Stimulated activated CD8-positive, alpha-beta memory T cell treated with anti-CD3 and anti-CD28 coated beads, Interleukin-15, amount 100 ng/mL, for 24 hours (primary cell): ENCODE data around the gene ABCC8.
A peak's percentile ranks its signal among the peaks of the same experiment; 100 is the strongest.

ENCODE experiments used
- DNase-seq: peaks from one replicate; pipeline ENCODE4 v3.0.0-alpha.2; 2020; ENCODE audit warnings: low read depth

Gene ABCC8

DNA sequence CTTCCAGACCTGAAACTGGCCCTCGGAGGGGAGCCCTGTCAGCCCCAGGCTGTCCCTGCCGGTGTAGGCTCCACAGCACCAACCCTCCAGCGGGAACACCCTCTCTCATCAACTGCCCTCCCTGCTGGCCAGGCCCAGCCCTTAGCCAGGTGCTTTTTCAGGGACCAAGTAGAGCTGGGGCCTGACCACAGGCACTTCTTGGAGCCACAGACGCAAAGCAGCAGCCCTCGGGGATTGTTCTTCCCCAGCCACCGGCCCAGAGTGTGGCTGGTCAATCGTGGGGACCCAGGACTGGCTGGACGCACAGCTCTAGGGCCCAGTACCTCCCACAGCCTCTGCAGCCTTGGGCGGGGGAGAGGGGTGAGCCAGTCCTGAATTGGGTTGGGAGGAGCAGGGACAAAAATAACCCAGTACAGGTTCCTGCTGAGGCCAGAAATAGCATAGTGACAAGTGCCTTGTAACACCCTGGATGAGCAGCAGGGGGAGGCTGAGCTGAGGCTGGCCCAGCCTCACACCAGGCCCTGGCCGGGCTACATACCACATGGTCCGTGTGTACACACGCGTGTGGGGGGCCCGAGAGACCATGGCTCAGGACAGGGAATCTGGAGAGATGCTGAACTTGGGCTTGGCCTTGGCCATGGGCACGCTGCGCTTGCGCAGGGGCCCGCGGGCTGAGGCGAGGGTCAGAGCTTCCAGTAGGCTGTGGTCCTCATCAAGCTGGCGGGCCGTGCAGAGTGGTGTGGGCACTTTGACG lies 90.1 kb downstream of the ABCC8 start:
- DNase-seq: no peak

DNA sequence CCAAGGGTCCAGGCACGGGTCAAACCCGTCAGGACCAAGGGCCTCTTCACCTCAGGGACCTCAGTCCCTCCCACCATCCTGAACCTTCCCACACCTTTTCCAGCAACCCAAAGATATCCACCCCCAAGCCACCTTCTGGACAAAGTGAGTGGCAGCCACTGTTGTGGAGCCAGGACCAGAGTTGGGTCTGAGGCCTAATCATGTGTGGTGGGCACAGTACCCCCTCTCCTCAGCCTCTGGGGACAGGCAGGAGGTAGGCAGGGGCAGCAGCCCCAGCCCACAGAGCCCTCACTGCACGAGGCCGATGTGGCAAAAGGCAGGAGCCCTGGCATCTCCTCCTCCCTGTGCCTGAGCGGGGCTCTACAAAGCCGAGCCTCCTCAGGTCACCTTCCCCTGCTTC lies 90.7 kb downstream of the ABCC8 start:
- DNase-seq: no peak

DNA sequence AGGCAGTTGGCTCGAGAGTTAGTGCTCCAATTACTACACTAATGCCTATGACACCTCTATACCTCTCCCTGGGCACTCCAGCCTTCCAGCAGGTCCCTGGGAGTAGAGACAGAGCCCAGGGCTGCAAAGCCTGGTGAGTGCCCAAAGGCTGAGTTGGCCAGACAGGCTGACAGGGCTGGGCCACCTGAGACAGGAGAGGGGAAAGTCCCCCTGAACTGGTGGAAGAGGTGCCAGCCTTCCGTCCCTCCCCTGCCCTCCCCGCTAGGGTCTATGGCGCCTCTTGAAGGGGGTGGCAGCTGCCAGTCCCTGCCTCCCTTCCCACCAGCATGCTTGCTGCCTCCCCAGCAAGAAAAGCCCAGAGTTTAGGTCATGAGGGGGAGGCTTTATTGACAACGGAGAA lies 91.2 kb downstream of the ABCC8 start:
- DNase-seq: no peak

DNA sequence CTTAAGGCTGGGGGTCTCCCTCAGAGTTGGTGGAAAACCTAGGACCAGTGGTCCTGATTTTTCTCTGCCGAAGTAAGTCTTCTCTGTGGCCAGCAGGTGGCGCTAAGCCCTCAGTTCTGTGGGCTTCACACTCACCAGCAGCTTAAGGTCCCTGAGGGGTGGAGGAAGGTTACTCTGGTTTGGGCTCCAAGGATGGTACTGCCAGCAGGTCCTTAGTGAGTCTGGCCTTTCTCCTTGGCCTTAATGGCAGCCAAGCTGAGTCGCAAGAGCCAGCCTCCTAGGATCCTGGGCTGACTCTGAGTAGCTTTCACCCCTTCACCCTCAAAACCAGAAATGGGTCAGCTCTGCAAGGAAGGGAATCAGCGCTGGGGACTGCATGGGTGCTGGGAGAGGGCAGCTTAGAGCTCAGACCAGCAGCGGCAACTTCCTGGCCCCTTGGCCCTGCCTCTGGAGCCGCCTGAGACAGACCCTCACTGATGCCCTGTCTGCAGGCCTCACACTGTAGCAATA lies 92.6 kb downstream of the ABCC8 start:
- peak; percentile 60 for DNase-seq

DNA sequence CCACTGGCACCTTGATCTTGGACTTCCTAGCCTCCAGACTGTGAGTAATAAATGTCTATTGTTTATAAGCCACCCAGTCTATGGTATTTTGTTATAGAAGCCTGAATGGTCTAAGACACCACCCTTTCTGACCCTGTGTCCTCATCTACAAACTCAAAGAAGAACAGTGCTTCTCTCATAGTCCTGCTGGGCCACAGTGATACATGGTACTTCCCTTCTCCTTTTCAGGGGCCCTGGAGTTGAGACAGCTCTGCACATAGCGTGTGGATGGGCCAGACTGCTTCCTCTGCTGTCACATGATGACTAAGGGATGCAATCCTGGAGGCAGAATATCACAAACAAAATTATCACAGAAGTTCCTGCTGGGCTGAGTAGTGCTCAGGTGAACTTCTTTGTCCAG lies 93.2 kb downstream of the ABCC8 start:
- no peak for DNase-seq

DNA sequence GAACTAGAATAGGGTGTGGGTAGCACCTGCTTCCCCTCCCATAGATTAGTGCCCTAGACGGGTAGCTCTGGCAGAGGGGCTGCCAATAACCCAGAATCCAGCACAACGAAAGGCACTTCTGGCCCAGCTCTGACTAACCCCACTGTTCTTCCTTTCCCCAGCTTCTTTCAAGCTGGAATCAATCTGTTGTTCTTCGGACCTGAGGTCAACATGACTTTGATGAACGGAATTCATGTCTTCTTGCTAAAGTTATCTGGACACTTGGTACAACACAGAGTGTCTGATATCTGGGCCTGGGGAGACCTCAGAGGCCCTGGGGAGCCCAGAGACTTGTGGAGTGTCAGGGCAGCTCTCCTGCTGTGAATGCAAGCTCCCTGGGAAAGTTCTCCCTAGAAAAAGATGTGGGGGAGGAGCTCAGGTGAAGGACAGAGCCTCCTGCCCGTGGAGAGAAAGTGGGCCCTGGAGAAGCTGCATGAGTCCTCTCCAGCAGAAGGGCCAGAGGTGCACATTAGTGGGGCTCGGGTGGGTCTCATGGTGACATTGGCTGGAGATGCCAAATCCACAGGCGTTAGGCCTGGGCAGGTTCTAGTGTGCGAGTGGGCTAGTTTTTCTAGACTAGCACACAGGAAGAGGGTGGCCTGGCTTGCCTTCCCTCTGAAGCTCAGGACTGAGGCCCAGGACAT lies 94.5 kb downstream of the ABCC8 start:
- no peak for DNase-seq

DNA sequence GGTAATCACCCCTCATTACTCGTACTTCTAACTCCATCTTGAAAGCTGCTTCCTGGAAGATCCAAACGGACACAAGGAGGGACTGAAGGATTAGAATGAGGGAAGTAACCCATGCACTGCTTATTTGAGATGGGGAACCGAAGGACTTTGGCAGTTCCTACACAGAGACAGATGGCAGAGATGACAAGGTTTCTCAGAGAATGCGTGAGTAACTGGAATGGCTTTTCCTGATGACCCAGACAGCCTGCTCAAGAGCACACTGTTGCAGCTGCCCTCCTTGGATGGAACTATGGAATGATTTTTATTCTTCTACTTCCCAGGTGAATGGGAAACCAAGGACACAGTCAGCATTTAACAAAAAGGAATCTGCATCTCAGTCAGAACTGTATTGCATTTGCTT lies 95.5 kb downstream of the ABCC8 start:
- DNase-seq: no peak

DNA sequence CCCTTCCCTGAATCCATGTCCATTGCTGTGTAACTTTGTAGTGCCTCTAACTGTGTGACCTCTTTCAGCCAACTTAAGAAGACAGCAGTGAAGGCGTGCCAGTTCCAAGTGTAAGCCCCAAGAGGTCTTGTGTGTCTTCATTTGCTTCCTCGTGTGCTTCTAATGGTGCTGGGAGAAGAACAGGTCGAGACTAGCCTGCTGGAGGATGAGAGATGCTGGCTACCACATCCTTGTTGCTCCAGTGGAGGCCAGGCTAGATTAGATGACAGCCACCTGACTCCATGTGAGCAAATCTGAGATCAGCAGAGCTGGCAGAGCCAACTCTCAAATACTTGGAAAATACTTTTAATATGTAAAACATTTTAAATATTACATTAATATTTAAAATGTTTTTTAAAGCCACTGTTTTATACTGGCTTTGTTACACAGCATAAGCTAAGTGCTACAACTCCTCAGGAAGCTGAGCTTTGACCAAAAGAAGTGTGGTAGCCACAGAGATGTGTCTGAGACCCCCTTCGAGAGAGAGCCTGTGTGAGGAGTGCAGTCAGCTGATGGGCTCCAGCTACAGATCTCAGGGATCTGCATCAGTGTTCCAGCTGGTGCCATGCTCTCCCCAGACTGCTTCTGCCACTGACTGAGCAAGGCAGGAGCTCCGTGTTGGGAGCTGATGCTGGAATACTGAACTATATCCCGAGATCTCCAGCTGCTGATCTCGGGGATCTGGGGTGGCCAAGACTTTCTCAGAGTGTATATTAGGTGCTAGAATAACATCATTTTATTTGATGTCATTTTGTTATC lies 97.1 kb downstream of the ABCC8 start:
- DNase-seq: no peak

DNA sequence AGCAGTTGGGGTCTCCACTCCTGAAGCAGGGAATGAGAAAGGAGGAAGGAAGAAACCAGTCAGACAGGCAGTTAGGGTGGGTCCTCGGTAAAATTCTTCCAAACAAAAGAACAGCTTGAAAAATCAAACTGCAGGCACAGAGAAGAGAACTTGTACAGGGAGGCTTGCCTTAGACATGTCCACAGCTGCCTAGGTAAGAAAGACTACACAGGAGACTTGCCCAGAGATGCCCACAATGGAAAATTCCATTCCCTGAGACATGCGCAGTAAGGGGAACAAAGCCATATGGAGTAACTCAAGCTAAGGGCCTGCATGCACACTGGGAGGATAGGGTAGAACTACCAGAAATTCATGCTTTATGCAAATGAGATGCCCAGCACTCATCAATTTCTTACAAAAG lies 98.0 kb downstream of the ABCC8 start:
- DNase-seq: no peak

DNA sequence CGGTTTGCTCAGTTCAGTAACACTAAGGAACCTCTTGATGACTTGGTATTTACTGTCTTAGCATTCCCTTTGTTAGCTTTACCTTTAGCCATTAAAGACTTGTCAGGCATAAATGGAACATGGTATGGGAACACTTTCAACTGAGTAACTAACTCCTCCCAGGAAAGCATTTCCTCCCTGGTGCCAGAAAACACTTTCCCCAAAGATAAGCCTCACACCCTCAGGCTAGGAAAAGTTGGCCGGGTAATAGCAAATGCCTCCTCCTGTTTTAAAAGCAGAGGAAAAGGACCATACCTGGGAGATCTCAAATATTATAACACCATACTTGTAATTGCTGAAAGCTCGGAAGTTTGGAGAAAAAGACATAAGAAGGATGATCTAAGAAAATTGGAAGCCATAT lies 100.2 kb downstream of the ABCC8 start:
- DNase-seq: no peak

DNA sequence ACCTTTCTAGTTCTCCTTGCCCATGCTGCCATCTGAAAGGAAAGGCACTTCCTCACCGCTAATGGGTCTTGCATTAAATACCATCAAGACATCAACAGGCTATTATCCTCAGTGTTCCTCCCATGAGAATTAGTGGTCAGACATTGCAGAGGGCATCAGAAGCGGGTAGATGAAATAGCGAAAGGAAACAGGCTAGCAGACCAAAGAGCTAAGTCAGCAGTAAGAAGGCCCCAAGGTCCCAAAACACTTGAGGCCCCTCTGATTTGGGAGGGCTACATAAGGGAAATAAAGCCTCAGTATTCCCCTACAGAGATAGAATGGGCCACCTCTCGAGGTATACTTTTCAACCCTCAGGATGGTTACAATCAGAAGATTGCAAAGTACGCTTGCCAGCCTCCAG lies 101.1 kb downstream of the ABCC8 start:
- DNase-seq: no peak

DNA sequence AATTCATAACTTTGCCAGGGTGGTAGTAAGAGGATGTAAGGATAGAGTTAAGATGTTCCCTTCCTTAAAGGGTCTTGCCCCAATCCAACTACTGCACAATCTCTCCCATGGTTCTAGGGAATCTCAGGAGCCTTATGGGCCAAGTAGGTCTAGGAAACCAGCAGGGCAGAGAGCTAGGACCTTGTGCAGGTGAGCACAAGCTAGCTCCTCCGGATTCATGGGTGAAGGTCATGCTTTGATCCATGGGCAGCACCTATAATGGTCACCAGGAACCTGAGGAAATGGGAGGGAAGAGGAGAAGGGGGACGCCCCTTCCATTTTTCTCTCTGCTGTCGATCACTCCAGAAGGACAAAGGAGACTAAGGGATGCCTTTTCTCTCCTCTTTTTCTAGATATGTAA lies 105.0 kb downstream of the ABCC8 start:
- no peak for DNase-seq

DNA sequence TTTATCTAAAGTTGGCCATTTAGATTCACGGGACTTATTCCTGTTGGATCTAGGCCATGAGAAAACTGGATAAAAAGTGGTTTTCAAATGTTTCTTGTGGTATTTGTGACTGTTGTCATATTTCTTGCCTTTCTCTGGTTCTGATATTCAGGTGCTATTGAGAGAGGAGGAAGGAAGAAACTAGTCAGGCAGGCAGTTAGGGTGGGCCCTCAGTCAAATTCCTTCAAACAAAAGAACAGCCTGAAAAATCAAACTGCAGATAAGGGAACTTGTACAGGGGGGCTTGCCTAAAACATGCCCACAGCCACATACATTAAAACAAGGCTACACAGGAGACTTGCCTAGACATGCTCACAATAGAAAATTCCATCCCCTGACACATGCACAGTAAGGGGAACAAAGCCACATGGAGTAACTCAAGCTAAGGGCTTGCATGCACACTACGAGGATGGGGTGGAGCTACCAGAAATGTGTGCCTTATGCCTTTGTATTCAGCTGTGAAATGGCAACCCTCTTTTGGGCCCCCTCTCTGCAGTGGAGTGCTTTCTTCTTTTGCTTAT lies 106.9 kb downstream of the ABCC8 start:
- no peak for DNase-seq

DNA sequence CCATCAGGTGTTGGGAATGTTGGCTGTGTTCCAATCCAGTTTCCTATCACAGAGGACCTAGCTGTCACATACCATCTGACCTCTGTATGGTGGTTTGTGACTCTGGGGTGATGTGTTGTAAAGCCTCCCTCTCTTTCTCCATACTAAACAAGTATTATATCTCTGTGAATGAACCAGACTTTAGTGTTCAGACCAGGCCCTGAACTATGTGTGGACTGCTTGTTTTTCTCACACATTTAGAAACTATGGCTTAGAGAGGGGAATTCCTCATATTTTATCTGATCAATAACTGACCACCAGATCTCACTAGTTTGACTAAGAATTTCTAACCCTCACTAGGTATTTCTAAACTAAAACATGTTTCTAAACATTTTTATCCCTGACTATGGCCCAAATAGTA lies 107.6 kb downstream of the ABCC8 start:
- DNase-seq: no peak

DNA sequence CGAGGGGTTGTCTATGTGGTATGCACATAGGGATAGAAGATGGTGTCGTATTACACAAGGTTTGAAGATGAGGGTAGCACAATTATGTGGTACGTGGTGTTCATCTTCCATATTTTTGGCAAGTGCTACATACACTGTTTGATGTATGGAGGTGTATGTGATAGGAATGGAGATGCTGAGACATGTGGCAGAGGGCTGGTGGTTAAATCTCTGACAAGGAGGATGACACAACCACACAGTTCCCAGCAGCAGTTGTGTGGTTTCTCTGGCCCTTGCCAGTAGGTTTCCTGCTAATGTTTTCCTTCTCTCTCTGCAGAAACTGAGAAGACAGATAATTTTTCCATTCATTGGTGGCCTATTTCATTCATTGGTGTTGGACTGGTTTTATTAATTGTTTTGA lies 108.1 kb downstream of the ABCC8 start:
- no peak for DNase-seq

DNA sequence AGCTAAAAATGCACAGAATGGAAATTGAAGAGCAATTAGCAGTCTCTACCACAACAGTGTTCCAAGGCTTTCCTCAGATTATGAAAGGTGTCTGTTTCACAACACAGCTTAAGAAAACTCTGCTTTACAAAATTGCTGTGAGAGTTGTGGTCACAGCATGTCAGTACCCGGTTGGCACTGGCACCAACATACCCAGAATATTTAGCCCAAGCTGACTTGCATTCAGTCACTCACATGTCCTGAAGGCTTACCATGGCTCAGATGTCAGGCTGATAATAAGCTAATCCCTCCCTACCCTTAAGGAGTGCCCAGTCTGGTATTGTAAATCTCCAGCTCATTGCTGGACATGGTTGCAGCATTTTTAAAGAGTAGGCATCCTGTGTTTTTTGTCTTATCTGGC lies 110.2 kb downstream of the ABCC8 start:
- no peak for DNase-seq

DNA sequence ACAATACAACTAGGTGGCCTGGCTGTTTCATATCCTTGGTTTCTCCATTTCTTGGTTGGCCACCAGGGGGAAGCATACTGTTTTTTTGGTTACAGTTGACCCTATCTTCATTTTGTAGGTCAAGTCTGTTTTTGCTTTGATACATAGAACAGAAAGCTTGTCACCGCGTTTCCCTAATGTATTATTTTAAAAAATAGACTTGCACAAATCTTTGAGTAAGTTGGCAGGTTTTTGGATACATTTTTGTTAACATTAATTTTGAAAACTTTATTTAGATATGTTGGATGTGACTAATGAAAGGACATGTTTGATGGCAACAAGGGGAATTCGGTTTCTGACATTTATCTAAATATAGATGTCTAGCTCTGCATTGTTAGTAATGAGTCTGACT lies 122.0 kb downstream of the ABCC8 start:
- DNase-seq: no peak

DNA sequence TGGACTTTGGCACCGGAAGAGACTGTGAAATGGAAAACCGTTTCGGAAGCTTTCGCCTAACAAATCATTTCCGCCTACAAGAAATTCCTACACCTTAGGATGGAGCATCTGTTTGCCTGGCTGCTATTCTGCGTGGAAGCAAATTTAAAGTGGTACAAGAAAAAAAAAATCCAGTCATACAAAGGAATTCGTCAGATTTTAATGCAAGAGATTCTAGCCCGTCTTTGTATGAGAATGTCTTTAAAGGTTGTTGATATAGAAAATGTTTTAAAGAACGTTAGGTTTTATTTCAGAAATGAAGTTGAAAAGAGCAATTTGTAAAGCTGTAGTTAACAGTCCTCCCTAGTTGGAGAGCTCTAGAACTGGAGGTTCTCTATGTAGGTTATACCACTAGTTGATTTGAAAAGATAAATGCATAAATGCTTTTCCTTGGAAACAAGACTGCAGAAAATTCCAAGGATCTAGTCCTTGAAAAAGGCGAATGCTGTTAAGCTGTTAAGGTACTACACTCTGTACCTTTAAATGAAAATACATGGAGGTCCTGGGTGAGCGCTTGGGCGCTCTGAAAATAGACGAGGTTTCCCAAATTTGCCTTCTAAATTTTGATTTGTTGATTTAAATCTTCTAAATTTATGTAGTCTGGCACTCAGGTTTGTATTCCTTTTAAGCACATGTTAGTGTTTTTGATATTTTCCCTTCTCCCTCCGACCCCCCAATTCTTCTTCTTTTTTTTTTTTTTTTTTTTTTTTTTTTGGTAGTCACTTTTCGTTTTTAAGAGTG lies 122.6 kb downstream of the ABCC8 start:
- DNase-seq: no peak

DNA sequence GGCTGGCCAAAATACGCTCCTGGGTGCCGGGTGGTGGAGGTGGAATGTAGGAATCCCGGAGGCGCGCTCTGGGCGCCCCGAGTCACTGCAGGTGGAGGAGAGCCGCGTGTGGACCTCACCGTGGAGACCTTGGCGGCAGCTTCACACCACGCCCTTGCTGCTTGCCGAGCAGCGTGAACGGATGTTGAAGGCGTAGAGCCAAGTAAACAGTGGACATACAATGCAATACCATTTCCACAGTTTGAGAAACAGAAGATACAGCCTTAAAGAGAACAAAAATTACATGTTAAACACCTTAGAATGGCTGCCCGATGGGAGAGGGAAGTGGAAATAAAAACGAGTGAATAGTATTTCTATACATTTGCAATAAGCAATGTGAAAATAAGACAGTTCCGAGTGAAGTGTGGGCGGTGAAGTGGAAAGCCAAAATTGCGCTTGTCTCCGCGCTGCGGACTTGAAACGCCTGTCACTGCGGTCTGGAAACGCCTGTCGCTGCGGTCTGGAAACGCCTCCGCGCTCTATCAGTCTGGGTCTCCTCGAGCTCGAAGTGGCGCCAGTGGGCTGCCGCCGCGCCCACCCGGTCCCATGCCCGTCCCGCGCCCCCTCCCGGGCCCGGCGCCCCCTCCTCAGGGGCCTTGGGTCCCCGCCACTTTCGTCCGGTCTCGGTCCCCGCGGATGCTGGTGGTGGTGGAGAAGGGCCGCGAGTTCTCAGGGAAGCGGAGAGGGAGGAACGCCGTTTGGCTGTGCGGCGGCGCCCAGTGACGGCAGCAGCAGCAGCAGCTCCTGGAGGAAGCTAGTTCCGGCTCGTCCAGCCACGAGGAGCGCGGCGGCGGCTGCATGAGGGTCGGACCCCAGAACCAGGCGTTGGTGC lies 123.5 kb downstream of the ABCC8 start:
- DNase-seq: peak; percentile 25

DNA sequence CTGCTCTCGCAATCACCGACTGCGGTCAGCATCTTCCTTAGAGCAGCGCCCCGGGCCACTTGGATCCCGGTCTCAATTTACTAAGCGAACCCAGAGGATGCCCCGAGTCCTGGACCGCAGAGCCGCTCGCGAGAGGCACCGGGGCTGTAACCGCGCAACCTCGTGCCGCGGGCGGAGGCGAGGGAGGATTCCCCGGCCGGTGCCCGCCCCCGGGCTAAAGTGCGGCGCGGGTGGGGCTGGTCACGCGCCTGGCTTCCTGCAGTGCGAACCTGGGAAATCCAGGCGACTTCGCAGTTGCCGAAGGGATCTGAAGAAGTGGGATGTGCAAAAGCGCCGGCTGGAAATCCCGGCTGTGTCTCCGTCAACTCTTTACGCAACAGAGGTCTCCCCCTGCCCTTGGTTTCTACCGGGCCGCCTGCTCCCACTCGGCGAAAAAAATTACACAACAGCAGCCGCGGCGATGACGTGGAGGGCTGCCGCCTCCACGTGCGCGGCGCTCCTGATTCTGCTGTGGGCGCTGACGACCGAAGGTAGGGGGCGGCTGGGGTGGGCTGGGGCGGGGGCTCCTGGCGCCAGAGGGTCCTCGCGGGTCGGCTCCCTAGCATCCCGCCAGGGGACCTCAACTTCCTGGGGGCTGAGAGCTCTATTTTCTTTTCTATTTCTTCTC lies 125.0 kb downstream of the ABCC8 start, which contains the start of gene NCR3LG1:
Gene NCR3LG1 (plus strand): TSS at position 291 of the 667 bp plus-strand sequence. CDS start 170 bp downstream, at position 461.
- DNase-seq: peak; percentile 24
